Heart left ventricle (tissue), 13 donors: ENCODE results near the gene PRG2.

Source experiments
- POLR2A ChIP-seq, 2 donors: fragments of 450-650 bp; IDR thresholded peaks; one replicate each; pipeline ENCODE4 v1.6.1; 2017; ENCODE audit warnings: antibody characterized with exemption in 2 of 2, mild to moderate bottlenecking in 2 of 2, moderate library complexity in 2 of 2
- TF ChIP-seq, protein P1 (sequence below), 12 donors: fragments of 200-600 bp; sonication (generic) in 4 of 12; IDR thresholded peaks; one replicate each; pipeline versions ENCODE4 v1.5.0 to v1.8.0; 2018 to 2022; ENCODE audit warnings: antibody characterized with exemption in 12 of 12, mild to moderate bottlenecking in 5 of 12
- donor health status: ischemic (EF 13 %, LVEDD 7.1; RV severe dilation, severe dysfunction).
- donor health status: DM: no; HTN: yes; CAD: no.
- donor health status: DM: no; HTN: no; CAD: no.
- donor health status: ischemic (EF 25% LVEDD 6.9; RV normal size, moderate dysfunction).
- donor health status: ischemic (EF 25% LVEDD 5.7; RV mildly dilated, moderate dysfunction).
- donor health status: ischemic (EF 35%, LVEDD 5.7; RV mildly dilated, moderate dysfunction).
- donor health status: nonischemic (EF 11% LVEDD 7.7; RV severe dilation, severe dysfunction).
- donor health status: DM: yes; HTN: yes; CAD: no.
- donor health status: PGD.
- donor health status: ischemic (EF 29% LVEDD 5.4; RV normal size, mild dysfunction).
- donor health status: nonischemic (EF 23%, LVEDD 6.1; RV moderate dilation, normal function).

DNA sequence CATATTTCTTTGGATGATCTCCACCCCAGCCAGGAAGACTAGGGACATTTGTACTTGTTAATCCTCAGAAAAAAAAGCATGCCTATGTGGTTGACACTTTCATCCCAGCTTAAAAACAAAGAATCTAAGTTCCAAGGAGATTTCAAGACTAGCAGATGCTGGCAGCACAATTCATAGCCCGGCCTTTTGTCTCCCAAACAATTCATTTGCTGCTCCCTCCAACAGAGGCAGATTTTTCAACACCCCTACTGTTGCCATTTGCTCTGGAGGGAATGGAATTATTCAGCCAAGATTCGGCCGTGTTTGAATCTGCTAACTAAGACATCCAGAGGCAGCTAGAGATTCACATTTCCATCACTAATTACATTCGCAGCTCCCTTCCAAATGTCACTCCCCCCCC is 37.0 kb downstream of the PRG2 start:
- TF ChIP-seq, protein P1, sequence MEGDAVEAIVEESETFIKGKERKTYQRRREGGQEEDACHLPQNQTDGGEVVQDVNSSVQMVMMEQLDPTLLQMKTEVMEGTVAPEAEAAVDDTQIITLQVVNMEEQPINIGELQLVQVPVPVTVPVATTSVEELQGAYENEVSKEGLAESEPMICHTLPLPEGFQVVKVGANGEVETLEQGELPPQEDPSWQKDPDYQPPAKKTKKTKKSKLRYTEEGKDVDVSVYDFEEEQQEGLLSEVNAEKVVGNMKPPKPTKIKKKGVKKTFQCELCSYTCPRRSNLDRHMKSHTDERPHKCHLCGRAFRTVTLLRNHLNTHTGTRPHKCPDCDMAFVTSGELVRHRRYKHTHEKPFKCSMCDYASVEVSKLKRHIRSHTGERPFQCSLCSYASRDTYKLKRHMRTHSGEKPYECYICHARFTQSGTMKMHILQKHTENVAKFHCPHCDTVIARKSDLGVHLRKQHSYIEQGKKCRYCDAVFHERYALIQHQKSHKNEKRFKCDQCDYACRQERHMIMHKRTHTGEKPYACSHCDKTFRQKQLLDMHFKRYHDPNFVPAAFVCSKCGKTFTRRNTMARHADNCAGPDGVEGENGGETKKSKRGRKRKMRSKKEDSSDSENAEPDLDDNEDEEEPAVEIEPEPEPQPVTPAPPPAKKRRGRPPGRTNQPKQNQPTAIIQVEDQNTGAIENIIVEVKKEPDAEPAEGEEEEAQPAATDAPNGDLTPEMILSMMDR (IDR thresholded peaks at IDR 0.05), result no peak
- TF ChIP-seq POLR2A (IDR thresholded peaks at IDR 0.05), result no peak
